Endothelial cell of umbilical vein (primary cell): ENCODE measurements around the gene TRDMT1. TPM values are rescaled to one million over a fixed set of nuclear protein-coding genes. Genes with fewer than 3 reads are reported as not detected.
A peak's percentile ranks its signal among the peaks of the same experiment; 100 is the strongest.

ENCODE experiments used
- BruUV-seq: library from RNA; stranded (reverse); fragments of 400-500 nt; replicated peaks from 2 replicates; lab custom pipeline; 2021; lab: Mats Ljungman, UMichigan
- CTCF ChIA-PET: fragments of 300-600, 350-600 bp; sonication (Branson Sonifier 250); formaldehyde crosslinking; loops from one replicate; lab custom pipeline; 2021; ENCODE audit warnings: antibody characterized with exemption, inconsistent platforms; lab: Charles Lee
- POLR2A ChIA-PET: fragments of 300-600, 350-600 bp; sonication (Branson Sonifier 250); formaldehyde crosslinking; loops from one replicate; lab custom pipeline; 2021; ENCODE audit warnings: antibody characterized with exemption, inconsistent platforms; lab: Charles Lee
- DNase-seq: peaks from one replicate; pipeline ENCODE4 v3.0.0-alpha.2; 2011; ENCODE audit warnings: low read depth, low spot score
- FAIRE-seq: peaks from 2 replicates; lab custom pipeline; 2011; peaks lifted over from hg19 to GRCh38; lab: Jason Lieb, UNC
- H2AFZ ChIP-seq: 2 replicates; pipeline ENCODE4 v1.6.0; 2012; ENCODE audit warnings: low read depth, low read length, control low read depth, inconsistent platforms
- H3K27ac ChIP-seq: 2 replicates; pipeline ENCODE4 v1.5.1; 2011; ENCODE audit warnings: low read depth, mild to moderate bottlenecking, control low read depth, low read length, moderate library complexity; ENCODE audit not compliant: insufficient read depth
- H3K27me3 ChIP-seq, 2 experiments: 2 replicates each; pipeline versions ENCODE4 v1.6.0 to v1.6.1; 2011; ENCODE audit warnings: low read length in 2 of 2, mixed read lengths in 1 of 2; ENCODE audit not compliant: control insufficient read depth in 2 of 2, insufficient read depth in 2 of 2
- H3K36me3 ChIP-seq, 2 experiments: 2 replicates in 1 of 2; 3 replicates in 1 of 2; pipeline ENCODE4 v1.5.1; 2011; ENCODE audit warnings: low read length in 2 of 2, mild to moderate bottlenecking in 1 of 2, moderate library complexity in 1 of 2; ENCODE audit not compliant: control insufficient read depth in 2 of 2, insufficient read depth in 2 of 2; ENCODE audit errors: extremely low read depth in 1 of 2
- H3K4me1 ChIP-seq: 3 replicates; pipeline ENCODE4 v1.5.1; 2011; ENCODE audit warnings: mild to moderate bottlenecking, low read length; ENCODE audit not compliant: control insufficient read depth, insufficient read depth; ENCODE audit errors: extremely low read depth
- H3K4me2 ChIP-seq: 2 replicates; pipeline ENCODE4 v1.6.1; 2011; ENCODE audit warnings: low read length, control low read depth, mixed read lengths; ENCODE audit not compliant: insufficient read depth
- H3K4me3 ChIP-seq, 3 experiments: fragments of 200-600 bp in 1 of 3; sonication (generic), shearing (Covaris generic) in 1 of 3; replicated peaks in 1 of 3; 2 replicates each; pipeline ENCODE4 v1.5.1; 2011 to 2016; ENCODE audit warnings: control low read depth in 3 of 3, low read length in 3 of 3, mild to moderate bottlenecking in 2 of 3, inconsistent platforms in 1 of 3, low read depth in 1 of 3, moderate library complexity in 1 of 3; ENCODE audit not compliant: insufficient read depth in 1 of 3
- H3K79me2 ChIP-seq: 2 replicates; pipeline ENCODE4 v1.6.0; 2012; ENCODE audit warnings: low read length, inconsistent platforms; ENCODE audit not compliant: control insufficient read depth, insufficient read depth
- H3K9ac ChIP-seq: replicated peaks from 2 replicates; pipeline ENCODE3; 2011; ENCODE audit warnings: low read length, control low read depth; ENCODE audit not compliant: insufficient read depth; ENCODE audit errors: extremely low read depth
- H3K9me1 ChIP-seq: replicated peaks from 3 replicates; pipeline ENCODE4 v1.6.0; 2011; ENCODE audit warnings: mild to moderate bottlenecking, low read length; ENCODE audit not compliant: control insufficient read depth, insufficient read depth; ENCODE audit errors: extremely low read depth
- H3K9me3 ChIP-seq: replicated peaks from 2 replicates; pipeline ENCODE4 v1.5.1; 2012; ENCODE audit warnings: low read length, inconsistent platforms; ENCODE audit not compliant: control insufficient read depth, insufficient read depth
- H4K20me1 ChIP-seq: replicated peaks from 2 replicates; pipeline ENCODE3; 2011; ENCODE audit warnings: mild to moderate bottlenecking, low read length; ENCODE audit not compliant: control insufficient read depth, insufficient read depth; ENCODE audit errors: extremely low read depth
- EZH2 ChIP-seq: IDR thresholded peaks from 2 replicates; pipeline ENCODE4 v1.6.1; 2012; ENCODE audit warnings: borderline replicate concordance, low read depth, mild to moderate bottlenecking, moderate library complexity, low read length, inconsistent platforms; ENCODE audit not compliant: severe bottlenecking
- FOS ChIP-seq: IDR thresholded peaks from 2 replicates; pipeline ENCODE4 v1.6.1; 2011; ENCODE audit warnings: mild to moderate bottlenecking, low read length, moderate library complexity, borderline replicate concordance; ENCODE audit not compliant: insufficient read depth
- GATA2 ChIP-seq: IDR thresholded peaks from 2 replicates; pipeline ENCODE4 v1.7.0; 2011; ENCODE audit warnings: low read depth, mild to moderate bottlenecking, moderate library complexity, mixed read lengths, low read length; ENCODE audit not compliant: insufficient read length, insufficient read depth
- JUN ChIP-seq: IDR thresholded peaks from 2 replicates; pipeline ENCODE4 v1.6.1; 2011; ENCODE audit warnings: borderline replicate concordance, low read depth; ENCODE audit not compliant: insufficient read length, insufficient read depth
- POLR2A ChIP-seq: IDR thresholded peaks from 2 replicates; pipeline ENCODE4 v1.6.1; 2012; ENCODE audit warnings: low read depth, mild to moderate bottlenecking, control low read depth, low read length
- POLR2AphosphoS5 ChIP-seq: IDR thresholded peaks from 2 replicates; pipeline ENCODE4 v1.6.1; 2012; ENCODE audit warnings: low read depth, mild to moderate bottlenecking, control low read depth, low read length, moderate library complexity; ENCODE audit not compliant: insufficient read depth
- dilution Hi-C: fragments of 300-500 bp; cut with MboI; formaldehyde crosslinking; loops from one replicate; pipeline ENCODE4 v1.15.0; 2019; ENCODE audit warnings: low sequenced_read_pairs; ENCODE audit not compliant: extremely low pct_ligation_motif_present
- intact Hi-C: fragments of 100-400 bp; cut with micrococcal nuclease; formaldehyde crosslinking; loops from one replicate; pipeline ENCODE4 v1.10.0; 2022
- polyA plus RNA-seq, 4 experiments: library from polyadenylated mRNA; depleted of rRNA in 3 of 4; stranded (reverse) in 3 of 4; unstranded in 1 of 4; fragments of >200 nt; gene quantifications; 2 replicates each; pipeline versions ENCODE4 v1.2.1 to v1.2.3, GENCODE V29; 2011 to 2012; ENCODE audit warnings: missing spikeins in 1 of 4
- total RNA-seq: library from RNA; stranded (reverse); gene quantifications from 2 replicates; pipeline ENCODE4 v1.2.3, GENCODE V29; 2021
- TF ChIP-seq, protein P1 (sequence below), 2 donors: IDR thresholded peaks; 1 replicate in 1 of 2; 2 replicates in 1 of 2; pipeline ENCODE4 v1.5.1; 2011; ENCODE audit warnings: low read length in 2 of 2, mild to moderate bottlenecking in 2 of 2, moderate library complexity in 2 of 2, control low read depth in 1 of 2, inconsistent platforms in 1 of 2, low read depth in 1 of 2; ENCODE audit not compliant: insufficient read depth in 1 of 2; ENCODE audit errors: extremely low read depth in 1 of 2
- TF ChIP-seq, protein P2 (sequence below): IDR thresholded peaks from 2 replicates; pipeline ENCODE4 v1.6.1; 2011; ENCODE audit not compliant: insufficient read depth, insufficient read length

TRDMT1 gene
- total and polyA plus RNA-seq, 2 donors (not counting 3 experiments of a cell fraction or from before 2014, with no cell fraction given), result 10.0 to 12.3 TPM

DNA sequence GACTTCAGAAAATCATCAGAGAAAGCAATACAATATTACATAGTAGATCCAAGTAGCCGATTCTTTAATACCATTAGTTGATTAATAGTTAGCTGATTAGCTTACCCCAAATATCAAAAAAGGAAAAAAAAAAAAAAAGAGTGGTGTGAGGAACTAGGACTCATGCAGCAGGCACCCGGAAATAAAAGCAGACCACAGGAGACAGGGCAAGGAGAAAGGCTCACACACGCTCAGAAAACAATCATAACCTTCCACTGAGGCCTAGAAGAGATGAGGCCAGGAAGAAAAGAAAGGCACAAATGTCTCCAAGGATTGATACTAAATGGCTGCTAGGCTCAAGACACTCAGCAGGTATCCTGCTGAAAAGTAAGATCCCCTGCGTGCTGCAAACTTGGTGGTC lies 25.9 kb downstream of the TRDMT1 start:
- intact Hi-C loops (loop anchor here (2.0 kb wide), 1 partner anchor 15 kb away; no protein-coding TSS in a partner anchor), dilution Hi-C loops (no loop called here)
- ChIA-PET POLR2A (interaction anchor here (0.6 kb wide), 1 partner anchor 12 kb away, joined by 3 read pairs; no protein-coding TSS in a partner anchor), CTCF (interaction anchor here (1.0 to 1.2 kb wide), 2 partner anchors 9 to 285 kb away, joined by 3 to 4 read pairs; no protein-coding TSS in a partner anchor)
- Histone ChIP-seq H4K20me1 (no peaks in the 10 kb centered on the region), H3K27me3 (no peaks in the 10 kb centered on the region), H3K4me2 (no peak overlapping the region), H3K4me3 (no peak overlapping the region), H3K9ac (no peak overlapping the region), H3K36me3 (no peaks in the 10 kb centered on the region), H3K9me3 (no peaks in the 10 kb centered on the region), H2AFZ (peak overlapping the region; percentile 4), H3K4me1 (no peaks in the 10 kb centered on the region), H3K27ac (no peak overlapping the region), H3K79me2 (no peaks in the 10 kb centered on the region), H3K9me1 (no peaks in the 10 kb centered on the region)
- peak; percentile 17 for DNase-seq
- FAIRE-seq, result no peak
- no TSS peak for BruUV-seq
- TF ChIP-seq POLR2AphosphoS5, result no peak
- no peak for TF ChIP-seq GATA2
- TF ChIP-seq POLR2A, result no peak
- no peak for TF ChIP-seq FOS
- TF ChIP-seq, protein P1, sequence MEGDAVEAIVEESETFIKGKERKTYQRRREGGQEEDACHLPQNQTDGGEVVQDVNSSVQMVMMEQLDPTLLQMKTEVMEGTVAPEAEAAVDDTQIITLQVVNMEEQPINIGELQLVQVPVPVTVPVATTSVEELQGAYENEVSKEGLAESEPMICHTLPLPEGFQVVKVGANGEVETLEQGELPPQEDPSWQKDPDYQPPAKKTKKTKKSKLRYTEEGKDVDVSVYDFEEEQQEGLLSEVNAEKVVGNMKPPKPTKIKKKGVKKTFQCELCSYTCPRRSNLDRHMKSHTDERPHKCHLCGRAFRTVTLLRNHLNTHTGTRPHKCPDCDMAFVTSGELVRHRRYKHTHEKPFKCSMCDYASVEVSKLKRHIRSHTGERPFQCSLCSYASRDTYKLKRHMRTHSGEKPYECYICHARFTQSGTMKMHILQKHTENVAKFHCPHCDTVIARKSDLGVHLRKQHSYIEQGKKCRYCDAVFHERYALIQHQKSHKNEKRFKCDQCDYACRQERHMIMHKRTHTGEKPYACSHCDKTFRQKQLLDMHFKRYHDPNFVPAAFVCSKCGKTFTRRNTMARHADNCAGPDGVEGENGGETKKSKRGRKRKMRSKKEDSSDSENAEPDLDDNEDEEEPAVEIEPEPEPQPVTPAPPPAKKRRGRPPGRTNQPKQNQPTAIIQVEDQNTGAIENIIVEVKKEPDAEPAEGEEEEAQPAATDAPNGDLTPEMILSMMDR (IDR thresholded peaks at IDR 0.05; ENCODE audit: extremely low read depth in 1 of 2, insufficient read depth in 1 of 2, low read depth in 1 of 2, low read length in 2 of 2), result no peak
- no peak for TF ChIP-seq JUN
- TF ChIP-seq EZH2, result no peak
- TF ChIP-seq, protein P2, sequence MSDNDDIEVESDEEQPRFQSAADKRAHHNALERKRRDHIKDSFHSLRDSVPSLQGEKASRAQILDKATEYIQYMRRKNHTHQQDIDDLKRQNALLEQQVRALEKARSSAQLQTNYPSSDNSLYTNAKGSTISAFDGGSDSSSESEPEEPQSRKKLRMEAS, result no peak
